ENCODE results near the gene ELANE.

DNA sequence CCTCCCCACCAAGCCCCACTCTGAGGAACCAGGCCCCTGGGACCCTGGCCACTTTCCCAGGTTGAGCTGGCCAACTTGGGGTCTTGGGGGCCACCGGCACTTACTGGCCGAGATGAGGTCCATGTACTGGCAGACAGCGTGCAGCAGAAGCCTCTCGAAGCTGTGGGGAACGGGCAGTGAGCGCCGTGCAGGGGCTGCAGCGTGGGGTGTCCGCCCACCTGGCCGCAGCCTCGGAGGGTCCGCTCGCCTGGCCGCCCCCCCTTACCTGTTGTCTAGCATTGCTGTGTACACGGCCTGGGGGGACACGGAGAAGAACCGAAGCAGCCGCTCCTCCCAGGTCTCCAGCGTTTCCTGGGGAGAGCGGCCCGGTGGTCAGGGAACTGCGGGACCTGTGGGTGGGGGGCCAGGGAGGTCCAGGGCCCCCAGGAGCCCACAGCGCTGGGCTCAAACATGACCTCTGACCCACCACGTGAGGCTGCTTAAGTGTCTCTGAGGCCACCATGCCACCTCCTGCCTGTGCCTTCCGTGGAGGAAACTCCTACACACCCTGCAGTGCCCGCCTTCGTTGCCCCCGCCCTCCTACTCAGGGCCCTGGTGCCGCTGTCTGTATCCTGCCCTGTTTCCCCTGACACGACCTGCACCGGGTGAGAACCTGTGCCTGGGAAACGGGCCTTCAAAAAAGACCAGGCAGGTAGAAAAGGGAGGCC, 47.4 kb downstream of the ELANE start:
- TF ChIP-seq, protein P1, sequence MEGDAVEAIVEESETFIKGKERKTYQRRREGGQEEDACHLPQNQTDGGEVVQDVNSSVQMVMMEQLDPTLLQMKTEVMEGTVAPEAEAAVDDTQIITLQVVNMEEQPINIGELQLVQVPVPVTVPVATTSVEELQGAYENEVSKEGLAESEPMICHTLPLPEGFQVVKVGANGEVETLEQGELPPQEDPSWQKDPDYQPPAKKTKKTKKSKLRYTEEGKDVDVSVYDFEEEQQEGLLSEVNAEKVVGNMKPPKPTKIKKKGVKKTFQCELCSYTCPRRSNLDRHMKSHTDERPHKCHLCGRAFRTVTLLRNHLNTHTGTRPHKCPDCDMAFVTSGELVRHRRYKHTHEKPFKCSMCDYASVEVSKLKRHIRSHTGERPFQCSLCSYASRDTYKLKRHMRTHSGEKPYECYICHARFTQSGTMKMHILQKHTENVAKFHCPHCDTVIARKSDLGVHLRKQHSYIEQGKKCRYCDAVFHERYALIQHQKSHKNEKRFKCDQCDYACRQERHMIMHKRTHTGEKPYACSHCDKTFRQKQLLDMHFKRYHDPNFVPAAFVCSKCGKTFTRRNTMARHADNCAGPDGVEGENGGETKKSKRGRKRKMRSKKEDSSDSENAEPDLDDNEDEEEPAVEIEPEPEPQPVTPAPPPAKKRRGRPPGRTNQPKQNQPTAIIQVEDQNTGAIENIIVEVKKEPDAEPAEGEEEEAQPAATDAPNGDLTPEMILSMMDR (conservative IDR thresholded peaks at IDR 0.05 in 1 of 2, IDR thresholded peaks at IDR 0.05 in 1 of 2; ENCODE audit: extremely low read depth in 1 of 2, insufficient read depth in 1 of 2, low read depth in 1 of 2, low read length in 2 of 2), result no peak
- TF ChIP-seq EZH2 (IDR thresholded peaks at IDR 0.05; ENCODE audit: borderline replicate concordance, low read length), result no peak
